Measurements from ENCODE around the gene ARG2. TPM values are rescaled to one million over a fixed set of nuclear protein-coding genes. Genes with fewer than 3 reads are reported as not detected.

ARG2 gene
- total RNA-seq, 2 donors from 2014 or later = 5.1 to 5.2 TPM

- no peak for DNase-seq
- Mint-ChIP-seq H3K36me3 (ENCODE audit: low read depth) (peaks cover under 1% of the 10 kb centered on the region), H3K4me3 (no peak overlapping the region), H3K27ac (peak overlapping the region; percentile 27), H3K27me3 (no peaks in the 10 kb centered on the region), H3K4me1 (peaks cover 19% of the 10 kb centered on the region)
- ATAC-seq = no peak
- H3K9me3 ChIP-seq (ENCODE audit: control insufficient read depth, low read length, poor library complexity, severe bottlenecking) = no peaks in the 10 kb centered on the region
Measured at GRCh38 chr14:67663633-67664032, 43.9 kb downstream of the ARG2 start.

DNA sequence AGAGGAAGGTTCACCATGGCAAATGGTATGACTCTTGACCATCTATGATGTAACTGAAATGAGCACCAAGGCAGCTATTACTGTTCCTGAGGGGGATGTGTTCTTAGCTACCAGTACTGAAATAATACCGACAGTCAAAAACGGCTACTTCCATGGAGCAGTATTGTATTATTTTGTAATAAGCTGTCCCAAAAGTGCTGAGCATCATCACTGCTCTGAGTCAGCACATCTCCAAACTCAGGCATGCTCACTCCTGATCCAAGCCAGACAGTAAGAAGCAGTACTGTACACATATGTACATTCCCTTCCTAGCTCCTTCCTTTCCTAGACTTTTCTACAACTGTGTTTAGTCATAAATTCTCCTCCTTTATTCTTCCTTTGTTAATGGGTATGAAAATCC is 46.1 kb downstream of the ARG2 start:
- peaks cover 32% of the 10 kb centered on the region for H3K4me1 Mint-ChIP-seq
- ATAC-seq = no peak
- H3K9me3 ChIP-seq (ENCODE audit: control insufficient read depth, low read length, poor library complexity, severe bottlenecking) = no peaks in the 10 kb centered on the region
- no peaks in the 10 kb centered on the region for H3K27me3 Mint-ChIP-seq
- DNase-seq = no peak
- no peak overlapping the region for H3K4me3 Mint-ChIP-seq
- H3K27ac Mint-ChIP-seq = peak overlapping the region; percentile 86
- H3K36me3 Mint-ChIP-seq (ENCODE audit: low read depth) = no peaks in the 10 kb centered on the region

DNA sequence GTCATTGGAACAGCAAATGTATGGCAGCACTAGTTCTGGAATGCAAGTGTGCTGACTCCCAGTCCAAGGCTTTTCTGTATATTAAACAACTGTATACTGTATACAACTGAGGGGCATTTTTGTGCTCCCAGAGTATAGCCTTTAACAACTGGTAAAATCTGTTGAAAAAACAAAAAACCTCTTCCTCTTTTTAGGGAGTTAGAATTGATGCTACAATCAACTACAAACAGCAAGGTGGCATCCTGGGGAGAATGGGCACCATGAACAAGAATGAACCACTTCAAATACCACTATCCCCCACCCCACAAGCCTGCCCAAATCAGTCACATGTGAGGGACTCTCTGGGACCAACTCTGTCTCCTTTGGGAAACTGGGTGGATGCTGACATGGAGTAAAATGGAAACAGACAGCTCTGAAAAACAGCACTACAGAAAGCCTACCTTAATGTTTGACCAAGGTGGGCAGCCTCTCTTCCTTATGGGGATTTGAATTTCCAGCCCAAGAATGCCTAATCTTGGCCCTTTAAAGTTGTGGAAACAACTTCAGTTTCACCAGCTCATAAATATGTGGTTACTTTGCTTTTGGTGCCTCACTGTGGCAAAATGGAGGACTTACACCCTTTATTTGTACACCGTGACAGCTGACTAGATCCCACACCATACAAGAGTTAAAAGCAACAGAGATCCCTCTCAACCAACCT is 47.2 kb downstream of the ARG2 start:
- H3K4me3 Mint-ChIP-seq = peak overlapping the region; percentile 2
- H3K36me3 Mint-ChIP-seq (ENCODE audit: low read depth) = no peaks in the 10 kb centered on the region
- ATAC-seq (peak; percentile 91), DNase-seq (peak in 1 of 3 donors; percentile 24)
- H3K27ac Mint-ChIP-seq = peak overlapping the region; percentile 86
- no peaks in the 10 kb centered on the region for H3K27me3 Mint-ChIP-seq
- no peaks in the 10 kb centered on the region for H3K9me3 ChIP-seq (ENCODE audit: control insufficient read depth, low read length, poor library complexity, severe bottlenecking)
- peaks cover 37% of the 10 kb centered on the region for H3K4me1 Mint-ChIP-seq

DNA sequence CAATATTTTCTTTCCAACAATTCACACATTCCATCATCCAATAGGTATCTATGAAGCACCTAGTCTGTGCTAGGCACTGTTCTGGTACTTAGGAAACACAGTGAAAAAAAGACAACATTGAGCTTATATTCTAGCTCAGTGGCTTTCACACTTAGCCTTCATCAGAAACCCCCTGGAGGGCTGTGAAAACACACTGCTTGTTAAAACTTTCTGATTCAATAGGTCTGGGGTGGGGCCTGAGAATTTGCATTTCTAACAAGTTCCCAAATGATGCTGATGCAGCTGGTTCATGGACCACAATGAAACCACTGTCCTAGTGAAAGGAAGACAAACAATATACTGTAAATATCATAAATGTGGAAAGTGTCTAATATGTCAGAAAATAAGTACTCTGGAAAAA is 48.8 kb downstream of the ARG2 start:
- H3K27ac Mint-ChIP-seq = peak overlapping the region; percentile 59
- H3K36me3 Mint-ChIP-seq (ENCODE audit: low read depth) = no peaks in the 10 kb centered on the region
- H3K4me3 Mint-ChIP-seq = no peak overlapping the region
- peaks cover 45% of the 10 kb centered on the region for H3K4me1 Mint-ChIP-seq
- no peak for DNase-seq
- no peaks in the 10 kb centered on the region for H3K9me3 ChIP-seq (ENCODE audit: control insufficient read depth, low read length, poor library complexity, severe bottlenecking)
- no peak for ATAC-seq
- no peaks in the 10 kb centered on the region for H3K27me3 Mint-ChIP-seq

GRCh38 chr14:67673451-67673850 is 53.7 kb downstream of the ARG2 start:
- no peak for DNase-seq
- H3K27me3 Mint-ChIP-seq = no peaks in the 10 kb centered on the region
- H3K27ac Mint-ChIP-seq = peak overlapping the region; percentile 93
- ATAC-seq = no peak
- peak overlapping the region; percentile 95 for H3K4me3 Mint-ChIP-seq
- H3K4me1 Mint-ChIP-seq = peaks cover 41% of the 10 kb centered on the region
- H3K9me3 ChIP-seq (ENCODE audit: control insufficient read depth, low read length, poor library complexity, severe bottlenecking) = no peaks in the 10 kb centered on the region
- no peaks in the 10 kb centered on the region for H3K36me3 Mint-ChIP-seq (ENCODE audit: low read depth)

- H3K4me1 Mint-ChIP-seq = peaks cover 38% of the 10 kb centered on the region
- ATAC-seq (peak; percentile 67), DNase-seq (peak; percentile 42 to 58 (median 54))
- H3K9me3 ChIP-seq (ENCODE audit: control insufficient read depth, low read length, poor library complexity, severe bottlenecking) = no peaks in the 10 kb centered on the region
- no peaks in the 10 kb centered on the region for H3K27me3 Mint-ChIP-seq
- peak overlapping the region; percentile 95 for H3K4me3 Mint-ChIP-seq
- peak overlapping the region; percentile 93 for H3K27ac Mint-ChIP-seq
- no peaks in the 10 kb centered on the region for H3K36me3 Mint-ChIP-seq (ENCODE audit: low read depth)
Measured at GRCh38 chr14:67674139-67674479, 54.4 kb downstream of the ARG2 start.

- peak; percentile 65 to 69 (median 68) for DNase-seq
- H3K4me1 Mint-ChIP-seq = peaks cover 33% of the 10 kb centered on the region
- no peaks in the 10 kb centered on the region for H3K27me3 Mint-ChIP-seq
- peak within 1 kb of the TSS; percentile 95 for H3K4me3 Mint-ChIP-seq
- no peaks in the 10 kb centered on the region for H3K36me3 Mint-ChIP-seq (ENCODE audit: low read depth)
- H3K9me3 ChIP-seq (ENCODE audit: control insufficient read depth, low read length, poor library complexity, severe bottlenecking) = no peaks in the 10 kb centered on the region
- peak within 1 kb of the TSS; percentile 93 for H3K27ac Mint-ChIP-seq
- peak; percentile 94 for ATAC-seq
Measured at GRCh38 chr14:67674480-67675218, 54.9 kb downstream of the ARG2 start, which contains the start of gene VTI1B. TSS of gene VTI1B (minus strand) at chr14:67674632. CDS start at chr14:67674489, 143 bp downstream.

- no peaks in the 10 kb centered on the region for H3K9me3 ChIP-seq (ENCODE audit: control insufficient read depth, low read length, poor library complexity, severe bottlenecking)
- Mint-ChIP-seq H3K4me3 (peak overlapping the region; percentile 95), H3K4me1 (peaks cover 31% of the 10 kb centered on the region), H3K36me3 (ENCODE audit: low read depth) (no peaks in the 10 kb centered on the region), H3K27ac (peak overlapping the region; percentile 93), H3K27me3 (no peaks in the 10 kb centered on the region)
- DNase-seq = no peak
- ATAC-seq = no peak
Measured at GRCh38 chr14:67675219-67675582, 55.5 kb downstream of the ARG2 start.

DNA sequence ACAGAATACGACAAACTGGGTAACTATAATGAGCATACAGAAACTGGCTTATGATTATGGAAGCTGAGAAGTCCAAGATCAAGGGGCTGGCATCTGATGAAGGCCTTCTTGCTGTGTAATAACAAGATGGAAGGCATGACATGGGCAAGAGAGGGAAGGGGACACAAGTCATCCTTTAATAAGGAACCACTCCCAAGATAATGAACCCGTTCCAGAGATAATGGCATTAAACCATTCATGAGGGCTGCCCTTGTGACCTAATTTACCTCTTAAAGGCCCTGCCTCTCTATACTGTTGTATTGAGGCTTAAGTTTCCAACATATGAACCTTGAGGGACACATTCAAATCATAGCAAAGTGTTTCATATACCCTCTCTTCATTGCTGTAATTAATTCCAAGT is 59.3 kb downstream of the ARG2 start:
- Mint-ChIP-seq H3K27ac (peak overlapping the region; percentile 49), H3K27me3 (no peaks in the 10 kb centered on the region), H3K4me1 (peaks cover 17% of the 10 kb centered on the region), H3K4me3 (no peak overlapping the region), H3K36me3 (ENCODE audit: low read depth) (no peaks in the 10 kb centered on the region)
- no peak for DNase-seq
- ATAC-seq = no peak
- H3K9me3 ChIP-seq (ENCODE audit: control insufficient read depth, low read length, poor library complexity, severe bottlenecking) = no peaks in the 10 kb centered on the region

DNA sequence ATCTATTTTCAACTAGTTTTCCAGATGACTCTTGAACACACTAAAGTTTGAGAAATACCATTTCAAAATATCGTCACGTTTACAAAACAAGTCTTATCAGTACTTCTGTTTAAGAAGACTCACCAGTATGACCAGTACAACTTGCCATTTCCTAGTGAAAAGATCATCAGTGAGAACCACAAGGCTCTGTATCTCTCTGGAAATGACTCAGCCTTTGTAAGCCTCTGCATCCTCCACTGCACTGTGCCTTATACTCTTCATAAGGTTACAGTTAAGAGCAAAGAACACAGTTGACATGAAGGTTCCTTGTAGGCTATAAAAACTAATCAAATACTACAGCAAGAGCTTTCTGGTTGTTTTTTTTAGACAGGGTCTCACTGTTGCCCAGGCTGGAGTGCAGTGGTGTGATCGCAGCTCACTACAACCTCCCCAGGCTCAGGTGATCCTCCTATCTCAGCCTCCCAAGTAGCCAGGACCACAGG is 60.4 kb downstream of the ARG2 start:
- Mint-ChIP-seq H3K36me3 (ENCODE audit: low read depth) (no peaks in the 10 kb centered on the region), H3K27me3 (no peaks in the 10 kb centered on the region), H3K4me1 (peaks cover 19% of the 10 kb centered on the region), H3K27ac (peak overlapping the region; percentile 70), H3K4me3 (no peak overlapping the region)
- DNase-seq = no peak
- ATAC-seq = peak; percentile 65
- no peaks in the 10 kb centered on the region for H3K9me3 ChIP-seq (ENCODE audit: control insufficient read depth, low read length, poor library complexity, severe bottlenecking)

GRCh38 chr14:67680941-67681340 is 61.2 kb downstream of the ARG2 start:
- H3K4me1 Mint-ChIP-seq = peaks cover 19% of the 10 kb centered on the region
- DNase-seq (no peak), ATAC-seq (no peak)
- no peaks in the 10 kb centered on the region for H3K9me3 ChIP-seq (ENCODE audit: control insufficient read depth, low read length, poor library complexity, severe bottlenecking)
- H3K27me3 Mint-ChIP-seq = no peaks in the 10 kb centered on the region
- H3K4me3 Mint-ChIP-seq = no peak overlapping the region
- peaks cover 1% of the 10 kb centered on the region for H3K36me3 Mint-ChIP-seq (ENCODE audit: low read depth)
- H3K27ac Mint-ChIP-seq = peak overlapping the region; percentile 70

GRCh38 chr14:67683842-67684241 is 64.1 kb downstream of the ARG2 start:
- no peaks in the 10 kb centered on the region for H3K9me3 ChIP-seq (ENCODE audit: control insufficient read depth, low read length, poor library complexity, severe bottlenecking)
- no peaks in the 10 kb centered on the region for H3K27me3 Mint-ChIP-seq
- peak overlapping the region; percentile 14 for H3K27ac Mint-ChIP-seq
- peaks cover 8% of the 10 kb centered on the region for H3K36me3 Mint-ChIP-seq (ENCODE audit: low read depth)
- peaks cover 10% of the 10 kb centered on the region for H3K4me1 Mint-ChIP-seq
- H3K4me3 Mint-ChIP-seq = no peak overlapping the region
- no peak for ATAC-seq
- no peak for DNase-seq

- DNase-seq (no peak), ATAC-seq (no peak)
- H3K27ac Mint-ChIP-seq = peak overlapping the region; percentile 2
- peaks cover 27% of the 10 kb centered on the region for H3K4me1 Mint-ChIP-seq
- H3K4me3 Mint-ChIP-seq = no peak overlapping the region
- H3K36me3 Mint-ChIP-seq (ENCODE audit: low read depth) = peaks cover 15% of the 10 kb centered on the region
- no peaks in the 10 kb centered on the region for H3K9me3 ChIP-seq (ENCODE audit: control insufficient read depth, low read length, poor library complexity, severe bottlenecking)
- no peaks in the 10 kb centered on the region for H3K27me3 Mint-ChIP-seq
Measured at GRCh38 chr14:67690011-67690410, 70.3 kb downstream of the ARG2 start.
